Stimulated activated CD8-positive, alpha-beta memory T cell treated with anti-CD3 and anti-CD28 coated beads, Interleukin-15, amount 100 ng/mL, for 24 hours (primary cell): ENCODE measurements around the gene RPS19BP1.
A peak's percentile ranks its signal among the peaks of the same experiment; 100 is the strongest.

ENCODE experiments used
- DNase-seq: peaks from one replicate; pipeline ENCODE4 v3.0.0-alpha.2; 2020; ENCODE audit warnings: low read depth

Gene RPS19BP1, protein sequence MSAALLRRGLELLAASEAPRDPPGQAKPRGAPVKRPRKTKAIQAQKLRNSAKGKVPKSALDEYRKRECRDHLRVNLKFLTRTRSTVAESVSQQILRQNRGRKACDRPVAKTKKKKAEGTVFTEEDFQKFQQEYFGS

DNA sequence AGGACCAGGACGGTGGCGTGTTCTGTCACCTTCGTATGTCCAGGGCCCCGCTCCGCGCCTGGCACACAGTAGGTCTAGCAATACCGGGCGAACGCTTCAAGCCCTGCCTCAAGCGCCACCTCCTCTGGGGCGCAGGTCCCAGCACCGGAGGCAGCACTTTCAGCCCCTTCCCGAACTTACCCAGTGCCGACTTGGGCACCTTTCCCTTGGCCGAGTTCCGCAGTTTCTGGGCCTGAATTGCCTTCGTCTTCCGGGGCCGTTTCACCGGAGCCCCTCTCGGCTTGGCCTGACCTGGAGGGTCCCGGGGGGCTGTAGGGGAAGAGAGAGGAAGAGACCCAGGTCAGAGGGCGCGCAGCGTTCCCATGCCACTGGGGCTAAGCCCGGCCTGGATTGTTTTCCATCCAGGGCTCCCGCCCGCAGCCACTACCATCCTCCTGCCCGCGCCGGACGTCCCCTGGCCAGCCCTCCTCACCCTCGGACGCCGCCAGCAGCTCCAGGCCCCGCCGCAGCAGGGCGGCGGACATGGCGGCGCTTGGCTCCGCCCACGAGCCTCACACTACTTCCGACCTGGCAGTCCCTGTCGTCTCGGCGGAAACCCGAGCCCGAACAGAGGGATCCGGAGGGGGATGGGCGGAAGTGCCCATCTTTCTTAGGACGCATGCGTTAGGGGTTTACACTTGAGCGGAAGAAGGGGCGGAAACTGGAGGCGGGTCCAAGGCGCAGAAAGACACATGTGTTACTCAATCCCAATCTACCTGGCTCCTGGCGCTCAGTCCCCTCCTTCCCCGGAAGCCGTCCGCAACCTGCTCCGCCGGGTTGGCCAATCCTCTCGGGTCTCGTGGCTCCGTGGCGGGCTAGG, at the start of gene RPS19BP1:
TSS of gene RPS19BP1 (minus strand) at position 534 of the 859 bp plus-strand sequence. CDS start at position 524, 10 bp downstream.
- DNase-seq = peak; percentile 94

DNA sequence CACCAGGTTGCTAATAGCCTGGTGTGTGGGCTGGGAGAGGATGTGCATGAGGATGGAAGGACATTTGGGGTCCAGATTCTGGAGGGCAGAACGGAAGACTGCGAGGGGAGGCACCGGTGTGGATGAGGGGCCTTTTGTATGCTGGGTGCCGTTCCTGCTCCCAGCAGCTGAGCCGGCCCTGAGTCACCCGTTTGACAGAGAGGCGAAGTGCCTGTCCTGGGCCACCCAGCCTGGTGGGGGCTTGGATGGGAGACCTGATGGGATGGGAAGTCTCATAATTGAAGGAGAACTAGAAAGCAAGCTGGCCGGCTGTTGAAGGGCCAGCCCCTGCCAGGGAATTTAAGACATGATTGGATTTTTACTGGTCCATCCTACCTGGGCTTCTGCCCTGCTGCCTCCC, 48.8 kb upstream of the RPS19BP1 start:
- DNase-seq = no peak

DNA sequence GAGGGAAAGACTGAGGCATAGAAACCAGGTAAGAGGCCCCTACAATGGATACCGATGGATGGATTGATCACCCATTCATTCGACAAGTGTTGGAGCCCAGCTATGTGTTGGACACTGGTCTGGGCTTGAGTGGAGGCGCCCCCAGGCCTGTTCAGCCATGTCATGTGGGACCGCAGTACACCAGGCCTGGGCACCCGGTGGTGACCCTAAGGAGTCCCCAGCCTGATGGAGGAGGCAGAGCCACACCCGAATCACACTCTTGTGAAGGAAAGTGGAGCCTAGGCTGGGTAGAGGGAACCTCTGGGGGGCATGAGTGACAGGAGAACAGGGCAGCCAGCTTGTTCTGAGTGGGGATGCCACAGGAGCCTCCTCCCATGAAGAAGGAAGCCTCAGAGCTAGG, 48.2 kb upstream of the RPS19BP1 start:
- no peak for DNase-seq

DNA sequence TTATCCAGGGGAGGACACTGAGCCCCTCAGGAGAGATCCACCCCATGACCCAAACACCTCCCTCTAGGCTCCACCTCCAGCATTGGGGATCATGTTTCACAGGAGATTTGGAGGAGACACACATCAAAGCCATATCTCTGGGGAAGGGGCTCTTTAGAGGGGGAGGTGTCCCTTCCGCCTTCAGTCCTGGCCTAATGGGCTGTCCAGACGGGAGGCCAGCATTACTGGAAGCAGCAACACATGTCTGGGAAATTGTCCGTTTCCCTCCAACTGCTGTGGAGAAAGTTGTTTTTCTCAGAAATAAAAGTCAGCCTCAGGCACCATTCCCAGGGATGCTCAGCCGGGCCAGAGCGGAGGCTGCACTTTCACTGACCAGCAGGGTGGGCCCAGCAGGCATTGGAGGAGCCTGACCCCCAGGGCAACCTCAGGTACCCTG, 47.5 kb upstream of the RPS19BP1 start:
- no peak for DNase-seq

DNA sequence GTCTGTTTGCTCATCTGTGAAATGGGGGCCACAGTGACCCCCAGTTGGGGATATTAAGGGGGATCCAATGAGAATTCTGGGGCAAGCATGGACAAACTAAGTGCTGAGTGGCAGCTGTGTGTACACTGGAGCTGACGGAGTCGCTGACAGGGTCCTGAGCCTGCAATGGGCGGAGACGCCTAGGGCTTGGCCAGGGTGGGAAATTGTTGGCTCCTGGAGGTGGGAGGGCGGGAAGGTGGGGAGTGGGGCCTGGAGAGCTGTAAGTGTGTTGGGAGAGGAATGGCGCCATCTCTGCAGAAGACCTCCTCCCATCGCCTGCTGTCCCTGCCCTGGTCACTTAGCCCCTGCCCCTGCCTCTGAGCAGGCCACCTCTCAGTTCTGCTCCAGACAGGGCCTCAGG, 45.4 kb upstream of the RPS19BP1 start:
- DNase-seq = no peak

DNA sequence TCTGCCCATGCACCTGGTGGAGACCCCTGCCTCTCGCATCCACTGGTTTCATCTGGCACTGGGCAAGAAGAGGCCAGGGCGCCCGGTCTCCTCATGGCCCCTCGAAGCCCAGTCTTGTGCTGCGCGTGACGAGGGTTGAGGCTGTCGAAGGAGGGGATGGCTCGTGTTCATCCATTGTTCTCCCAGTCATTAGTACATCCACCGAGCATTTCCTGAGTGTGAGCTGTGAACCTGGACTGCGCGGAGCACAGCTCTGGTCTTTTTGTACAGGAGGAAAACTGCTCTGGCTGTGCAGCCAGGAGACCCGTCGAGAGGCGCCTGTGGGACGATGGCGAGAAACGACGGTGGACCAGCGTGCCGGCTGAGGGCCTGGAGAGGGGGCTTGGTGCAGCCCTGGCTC, 44.8 kb upstream of the RPS19BP1 start:
- no peak for DNase-seq

DNA sequence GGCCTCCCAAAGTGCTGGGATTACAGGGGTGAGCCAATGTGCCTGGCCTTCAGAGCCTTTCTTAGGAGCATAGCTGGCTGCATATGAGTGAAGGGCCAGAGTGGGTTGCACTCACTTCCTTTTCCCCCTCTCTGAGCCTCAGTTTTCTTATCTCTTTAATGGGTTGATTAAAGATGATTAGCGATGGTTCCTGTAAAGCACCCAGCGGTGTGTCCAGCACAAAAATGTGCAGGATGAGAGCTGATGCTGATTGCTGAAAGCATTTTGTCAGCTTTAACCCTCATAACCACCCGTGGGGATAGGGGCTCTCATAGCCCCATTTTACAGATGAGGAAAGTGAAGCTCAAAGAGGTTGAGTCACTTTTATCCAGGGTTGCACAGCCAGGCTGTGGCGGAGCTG, 43.5 kb upstream of the RPS19BP1 start:
- no peak for DNase-seq

DNA sequence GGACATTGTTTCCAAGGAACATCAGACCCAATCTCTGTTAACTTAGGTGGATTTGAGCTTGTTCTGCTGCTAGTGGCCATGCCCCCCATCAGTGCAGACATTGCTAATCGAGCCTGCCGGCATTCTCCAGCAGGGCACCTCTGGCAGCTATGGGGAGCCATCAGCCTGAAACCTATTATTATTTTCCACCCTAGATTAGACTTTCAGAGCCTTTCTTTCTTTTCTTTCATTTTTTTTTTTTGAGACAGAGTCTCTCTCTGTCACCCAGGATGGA, 42.9 kb upstream of the RPS19BP1 start:
- DNase-seq = no peak

DNA sequence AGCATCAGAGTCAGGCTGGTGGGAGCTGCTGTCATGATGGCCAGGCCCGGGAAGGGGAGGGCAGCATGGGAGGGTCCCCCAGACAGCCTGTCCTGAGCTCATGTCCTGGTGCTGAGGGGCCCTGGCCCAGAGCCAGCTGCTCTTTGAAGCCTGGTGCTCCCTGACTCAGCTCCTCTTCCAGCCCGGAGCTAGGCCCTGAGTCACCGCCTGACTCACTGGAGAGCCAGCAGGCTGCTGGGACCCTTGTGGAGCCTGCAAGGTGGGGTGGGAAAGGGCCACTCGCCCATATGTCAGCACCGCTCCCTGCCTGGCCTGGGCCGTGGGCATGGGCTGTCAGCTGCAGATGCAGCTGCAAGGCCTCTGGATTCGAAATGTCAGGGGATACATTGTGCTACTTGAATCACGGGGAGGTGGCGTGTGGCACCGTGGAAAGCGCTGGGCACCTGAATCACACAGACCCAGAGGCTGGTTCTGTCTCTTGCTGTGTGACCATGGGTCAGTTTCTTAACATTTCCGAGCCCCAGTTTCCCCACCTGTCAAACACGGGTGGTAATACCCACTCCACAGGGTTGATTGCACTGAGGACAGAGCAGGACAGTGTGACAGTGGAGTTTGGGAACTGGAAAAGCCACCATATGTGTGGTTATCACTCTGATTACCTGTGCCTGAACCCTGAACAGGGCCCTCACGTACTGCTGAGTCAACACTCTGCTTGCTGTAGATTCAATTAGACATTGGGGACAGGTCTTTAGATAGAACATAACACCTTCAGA, 42.4 kb upstream of the RPS19BP1 start:
- DNase-seq = no peak

DNA sequence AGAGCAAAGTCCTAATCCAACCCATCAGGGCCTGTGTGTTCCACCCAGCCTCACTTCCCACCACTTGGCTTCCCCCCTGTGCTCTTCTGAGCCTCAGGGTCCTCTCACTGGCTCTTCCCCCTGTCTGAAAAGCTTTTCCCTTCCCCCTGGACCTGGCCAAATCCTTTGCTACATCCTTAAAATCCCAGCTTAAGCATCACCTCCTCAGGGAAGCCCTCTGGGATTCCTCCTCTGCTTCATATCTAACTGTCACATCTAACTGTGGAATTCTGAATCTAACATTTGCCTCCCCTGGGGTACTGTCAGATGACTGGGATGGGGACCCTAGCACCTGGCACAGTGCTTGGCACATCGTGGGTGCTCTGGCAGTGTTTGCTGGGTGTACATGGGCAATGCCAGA, 39.0 kb upstream of the RPS19BP1 start:
- no peak for DNase-seq

DNA sequence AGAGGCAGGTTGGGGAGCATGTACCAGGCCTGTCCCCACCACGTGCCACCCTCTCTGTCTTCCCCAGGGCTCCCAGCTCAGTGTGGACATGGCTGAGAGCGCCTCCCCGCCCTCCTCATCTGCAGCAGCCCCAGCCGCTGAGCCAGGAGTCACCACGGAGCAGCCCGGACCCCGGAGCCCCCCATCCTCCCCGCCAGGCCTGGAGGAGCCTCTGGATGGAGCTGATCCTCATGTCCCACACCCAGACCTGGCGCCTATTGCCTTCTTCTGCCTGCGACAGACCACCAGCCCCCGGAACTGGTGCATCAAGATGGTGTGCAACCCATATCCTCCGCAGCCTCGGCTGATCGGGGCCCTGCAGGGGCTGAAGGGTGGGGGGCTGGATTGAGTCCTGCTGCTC, 38.1 kb upstream of the RPS19BP1 start, which contains the start of gene CACNA1I:
TSS of gene CACNA1I (plus strand) at position 89 of the 400 bp plus-strand sequence. CDS start at position 89, 0 bp downstream.
- DNase-seq = no peak

DNA sequence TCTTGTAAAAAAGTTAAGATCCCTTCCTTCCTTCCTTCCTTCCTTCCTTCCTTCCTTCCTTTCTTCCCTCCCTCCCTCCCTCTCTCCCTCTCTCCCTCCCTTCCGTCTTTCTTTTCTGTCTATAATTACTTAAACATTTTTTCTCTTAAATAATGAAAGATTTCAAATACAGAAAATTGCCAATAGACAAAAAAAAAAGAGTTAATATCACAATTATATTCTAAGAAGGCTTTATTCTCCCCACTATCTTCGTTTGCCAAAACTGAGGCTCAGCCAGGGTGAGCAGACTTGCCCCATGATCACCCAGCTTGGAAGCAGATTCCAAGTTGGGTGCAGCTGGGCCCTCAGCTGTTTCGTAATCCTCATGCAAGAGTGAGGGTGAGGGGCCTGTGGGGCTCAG, 37.7 kb upstream of the RPS19BP1 start:
- no peak for DNase-seq

DNA sequence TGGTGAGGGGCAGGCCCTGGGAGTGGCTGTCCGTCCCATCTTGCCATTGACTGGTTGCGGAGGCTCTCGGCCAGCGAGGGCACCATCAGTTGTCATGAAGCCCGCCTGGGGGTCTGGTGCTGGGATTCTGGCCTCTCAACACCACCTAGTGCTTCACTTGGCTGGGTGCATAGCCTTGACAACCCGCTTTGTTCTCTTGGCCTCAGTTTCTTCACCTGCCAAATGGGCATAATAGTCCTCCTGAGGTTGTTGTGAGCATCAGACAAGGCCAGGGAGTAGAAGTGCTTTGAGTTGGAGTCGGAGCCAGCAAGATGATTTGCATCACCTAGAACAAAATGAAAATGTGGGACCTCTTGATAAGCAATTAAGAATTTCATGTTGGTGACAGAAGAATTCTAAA, 36.5 kb upstream of the RPS19BP1 start:
- no peak for DNase-seq

DNA sequence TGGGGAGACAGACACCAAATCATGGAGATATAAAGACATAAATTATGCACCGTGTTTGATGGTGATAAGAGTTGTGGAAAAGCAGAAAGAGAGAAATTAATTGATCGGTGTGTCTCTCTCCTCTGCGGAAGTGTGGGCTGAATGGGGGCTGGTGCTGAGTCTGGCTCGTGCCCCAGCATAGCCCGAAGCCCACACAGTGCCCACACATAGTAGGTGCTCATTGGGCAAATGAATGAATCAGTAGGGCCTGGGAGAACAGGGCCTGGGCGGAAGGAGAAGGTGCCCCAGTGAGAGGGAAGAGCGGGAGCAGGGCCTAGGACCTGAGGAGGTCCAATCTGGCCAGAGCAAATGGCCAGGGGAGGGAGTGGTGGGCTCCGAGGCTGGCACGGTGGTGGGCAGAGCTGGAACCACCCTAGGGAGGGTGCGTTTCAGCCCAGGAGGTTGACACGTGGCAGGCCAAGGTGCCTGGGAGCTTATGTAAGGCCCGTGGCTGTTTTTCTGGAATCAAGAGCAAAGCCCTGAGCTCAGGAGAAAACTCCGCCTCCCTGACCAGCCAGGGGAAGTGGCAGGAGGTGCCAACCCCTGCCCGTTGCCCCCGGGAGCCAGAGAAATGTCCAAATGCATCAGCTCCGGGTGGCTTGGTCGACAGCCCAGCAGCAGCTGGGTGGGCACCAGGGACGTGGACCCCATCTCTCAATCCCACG, 35.9 kb upstream of the RPS19BP1 start:
- no peak for DNase-seq

DNA sequence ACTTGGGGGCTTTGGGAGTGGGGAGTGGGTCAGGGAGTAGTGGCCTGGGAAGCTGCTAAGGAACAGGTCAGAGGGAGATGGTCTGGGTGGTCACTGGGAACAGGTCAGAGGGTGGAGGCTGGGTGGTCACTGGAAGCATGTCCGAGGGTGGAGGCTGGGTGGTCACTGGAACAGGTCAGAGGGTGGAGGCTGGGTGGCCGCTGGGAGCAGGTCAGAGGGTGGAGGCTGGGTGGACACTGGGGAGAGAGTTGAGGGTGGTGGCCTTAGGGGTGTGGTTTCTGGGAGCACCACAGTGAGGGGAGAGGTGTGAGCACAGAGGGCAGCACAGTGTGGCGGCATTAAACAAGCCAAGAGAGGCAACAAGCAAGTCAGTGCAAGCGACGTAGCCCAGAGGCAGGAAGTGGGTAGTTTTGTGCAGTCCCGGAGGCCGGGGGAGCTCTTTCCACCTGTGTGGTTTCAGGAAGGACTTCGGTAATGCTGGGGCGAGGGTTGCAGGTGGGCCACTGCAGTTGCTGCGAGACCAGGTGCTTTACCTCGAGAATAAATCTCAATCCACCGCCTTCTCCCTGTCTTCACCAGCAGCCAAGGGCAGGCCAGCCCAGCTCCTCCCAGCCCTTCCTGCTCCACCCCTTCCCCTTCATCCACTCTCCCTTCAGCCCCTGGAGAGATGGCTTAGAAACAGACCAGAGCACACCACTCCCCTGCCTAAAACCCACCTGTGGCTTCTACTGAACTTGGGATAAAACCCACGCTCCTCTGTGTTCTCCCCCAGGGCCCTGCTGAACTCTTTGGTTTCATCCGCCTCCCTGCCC, 34.8 kb upstream of the RPS19BP1 start:
- DNase-seq = no peak

DNA sequence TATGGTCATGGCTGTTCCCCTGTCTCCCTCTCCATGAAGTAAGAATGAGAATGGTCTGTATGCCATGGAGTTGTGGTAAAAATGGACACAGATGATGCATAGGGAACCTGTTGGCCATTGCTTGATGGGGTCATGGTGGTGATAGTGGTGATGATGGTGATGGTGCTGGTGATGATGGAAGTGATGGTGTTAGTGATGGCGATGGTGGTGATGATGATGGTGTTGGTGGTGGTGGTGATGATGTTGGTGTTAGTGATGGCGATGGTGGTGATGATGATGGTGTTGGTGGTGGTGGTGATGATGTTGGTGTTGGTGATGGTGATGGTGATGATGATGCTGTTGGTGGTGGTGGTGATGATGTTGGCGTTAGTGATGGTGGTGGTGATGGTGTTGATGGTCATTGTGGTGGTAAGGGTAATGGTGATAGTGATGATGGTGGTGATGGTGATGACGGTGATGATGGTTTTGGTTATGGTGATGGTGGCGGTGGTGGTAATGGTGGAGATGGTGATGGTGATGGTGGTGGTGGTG, 32.9 kb upstream of the RPS19BP1 start:
- no peak for DNase-seq

DNA sequence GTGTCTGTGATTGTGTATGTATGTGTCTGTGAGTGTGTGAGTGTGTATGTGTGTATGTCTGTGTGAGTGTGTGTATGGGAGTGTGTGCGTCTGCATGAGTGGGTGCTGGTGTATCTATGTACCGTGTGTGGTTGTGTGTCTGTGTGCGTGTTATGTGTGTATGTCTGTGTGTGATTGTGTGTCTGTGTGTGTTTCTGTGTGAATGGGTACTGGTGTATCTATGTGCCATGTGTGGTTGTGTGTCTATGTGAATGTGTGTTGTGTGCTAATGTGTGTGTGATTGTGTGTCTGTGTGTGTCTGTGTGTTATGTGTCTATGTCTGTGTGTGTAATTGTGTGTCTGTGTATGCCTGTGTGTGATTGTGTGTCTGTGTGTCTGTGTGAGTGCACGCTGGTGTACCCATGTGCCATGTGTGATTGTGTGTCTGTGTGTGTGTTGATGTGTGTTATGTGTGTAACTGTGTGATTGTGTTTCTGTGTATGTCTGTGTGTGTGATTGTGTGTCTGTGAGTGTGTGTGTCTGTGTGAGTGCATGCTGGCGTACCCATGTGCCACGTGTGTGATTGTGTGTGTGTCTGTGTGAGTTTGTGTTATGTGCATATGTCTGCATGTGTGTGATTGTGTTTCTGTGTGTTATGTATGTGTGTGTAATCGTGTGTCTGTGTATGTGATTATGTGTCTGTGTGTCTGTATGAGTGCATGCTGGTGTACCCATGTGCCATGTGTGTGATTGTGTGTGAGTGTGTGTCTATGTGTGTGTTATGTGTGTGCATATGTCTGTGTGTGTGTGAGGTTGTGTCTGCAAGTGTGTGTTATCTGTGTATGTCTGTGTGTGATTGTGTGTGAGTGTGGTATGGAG, 31.3 kb upstream of the RPS19BP1 start:
- DNase-seq = no peak

DNA sequence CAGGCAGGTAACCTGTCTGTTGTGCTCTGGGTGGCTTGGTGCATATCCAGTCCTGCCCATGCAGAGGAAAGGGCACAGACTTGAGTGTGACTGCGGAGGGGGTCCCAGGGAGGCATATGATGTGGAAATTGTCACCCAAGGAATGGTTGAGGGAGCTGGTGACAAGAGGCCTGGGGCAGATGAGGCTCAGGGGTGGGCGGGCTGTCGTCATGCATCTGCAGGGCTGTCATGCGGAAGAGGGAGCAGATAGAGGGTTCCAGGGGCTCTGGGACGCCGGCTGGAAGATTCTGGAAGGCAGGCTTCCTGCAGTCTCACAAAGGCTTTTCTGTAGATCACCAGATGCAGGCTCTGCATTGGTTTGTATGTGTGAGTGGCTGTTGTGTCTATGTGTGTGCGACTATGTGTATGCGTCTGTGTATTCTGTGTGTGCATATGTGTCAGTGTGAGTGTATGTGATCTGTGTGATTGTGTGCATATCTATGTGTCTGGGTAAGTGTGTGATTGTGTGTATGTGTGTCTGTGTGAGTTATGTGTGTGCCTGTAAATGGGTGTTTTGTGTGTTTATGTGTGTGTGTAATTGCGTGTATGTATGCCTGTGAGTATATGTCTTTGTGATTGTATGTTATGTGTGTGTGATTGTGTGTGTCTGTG, 30.4 kb upstream of the RPS19BP1 start:
- DNase-seq = no peak

DNA sequence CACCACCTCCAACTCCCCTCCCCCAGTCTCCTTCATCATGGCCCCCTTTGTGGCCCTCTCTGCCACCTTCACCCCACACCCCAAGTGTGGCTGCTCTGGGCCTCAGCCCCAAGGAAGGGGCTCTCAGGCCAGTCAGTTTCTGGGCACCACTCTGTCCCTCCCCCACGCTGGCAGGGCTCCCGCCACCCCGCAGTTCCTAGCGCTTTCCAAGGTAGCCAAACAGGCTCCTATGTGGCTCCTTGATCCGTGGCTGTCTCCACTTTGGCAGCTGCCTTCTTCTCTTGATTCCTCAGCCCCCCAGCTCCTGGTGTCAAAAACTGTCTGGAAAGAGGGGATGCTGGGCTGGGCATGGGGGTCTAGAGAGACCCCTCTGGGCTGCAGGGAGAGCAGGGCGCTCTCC, 27.6 kb upstream of the RPS19BP1 start:
- DNase-seq = no peak
